HT1080 (cell line): ENCODE data around the gene ULK1. TPM values are rescaled to one million over a fixed set of nuclear protein-coding genes. Genes with fewer than 3 reads are reported as not detected.

Experiments used
- DNase-seq: peaks from one replicate; pipeline ENCODE4 v3.0.0-alpha.2; 2015; ENCODE audit warnings: low read depth
- total RNA-seq: library from RNA; depleted of rRNA; stranded (reverse); fragments of >200 nt; shearing (Covaris generic); gene quantifications from 2 replicates; pipeline ENCODE4 v1.2.3, GENCODE V29; 2014

The ULK1 gene
- total RNA-seq, 1 experiment from 2014 or later = 4.6 TPM

- no peak for DNase-seq
Observed at GRCh38 chr12:131919051-131919347, 24.6 kb downstream of the ULK1 start.

DNA sequence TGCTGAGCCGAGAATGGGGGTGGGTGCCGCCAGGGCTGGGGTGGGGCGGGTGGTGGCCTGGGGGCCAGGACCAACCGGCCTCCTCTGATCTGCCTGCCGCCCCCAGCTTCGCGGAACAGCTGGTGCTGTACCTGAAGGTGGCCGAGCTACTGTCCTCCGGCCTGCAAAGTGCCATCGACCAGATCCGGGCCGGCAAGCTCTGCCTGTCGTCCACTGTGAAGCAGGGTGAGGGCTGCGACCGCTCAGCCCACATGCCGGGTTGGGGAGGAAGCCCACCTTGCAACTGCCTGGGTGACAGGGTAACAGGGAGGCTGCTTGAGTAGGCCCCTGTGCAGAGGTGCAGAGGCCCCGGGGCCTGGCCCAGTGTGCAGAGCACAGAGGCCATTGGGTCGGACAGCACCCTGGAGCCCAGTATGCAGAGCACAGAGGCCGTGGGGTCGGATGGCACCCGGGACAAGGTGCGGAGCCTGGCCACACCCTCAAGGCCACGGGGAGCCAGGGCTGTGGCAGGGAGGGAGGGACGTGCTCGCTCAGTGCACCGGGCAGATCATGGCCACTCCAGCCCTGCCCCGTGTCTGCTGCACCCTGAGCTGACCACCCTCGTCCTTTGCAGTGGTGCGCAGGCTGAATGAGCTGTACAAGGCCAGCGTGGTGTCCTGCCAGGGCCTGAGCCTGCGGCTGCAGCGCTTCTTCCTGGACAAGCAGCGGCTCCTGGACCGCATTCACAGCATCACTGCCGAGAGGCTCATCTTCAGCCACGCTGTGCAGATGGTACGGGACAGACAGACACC is 25.1 kb downstream of the ULK1 start:
- no peak for DNase-seq

DNA sequence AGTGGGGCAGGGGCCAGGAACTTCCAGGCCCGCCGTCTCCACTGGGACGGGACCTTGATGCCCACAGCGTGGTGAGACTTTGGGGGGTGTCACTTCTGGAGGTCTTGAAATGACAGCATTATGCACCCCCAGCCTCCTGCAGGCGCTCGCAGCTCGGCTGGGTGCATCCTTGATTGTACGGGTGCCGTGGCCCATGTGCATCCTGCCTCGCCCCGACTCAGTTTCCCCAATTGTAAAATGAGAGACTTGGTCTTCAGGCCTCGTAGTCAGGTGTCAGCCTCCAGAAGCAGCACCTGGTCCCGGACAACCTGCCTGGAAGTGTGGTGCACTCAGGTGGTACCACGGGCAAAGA is 25.7 kb downstream of the ULK1 start:
- DNase-seq = no peak

GRCh38 chr12:131920902-131921840 is 26.7 kb downstream of the ULK1 start:
- DNase-seq = no peak

DNA sequence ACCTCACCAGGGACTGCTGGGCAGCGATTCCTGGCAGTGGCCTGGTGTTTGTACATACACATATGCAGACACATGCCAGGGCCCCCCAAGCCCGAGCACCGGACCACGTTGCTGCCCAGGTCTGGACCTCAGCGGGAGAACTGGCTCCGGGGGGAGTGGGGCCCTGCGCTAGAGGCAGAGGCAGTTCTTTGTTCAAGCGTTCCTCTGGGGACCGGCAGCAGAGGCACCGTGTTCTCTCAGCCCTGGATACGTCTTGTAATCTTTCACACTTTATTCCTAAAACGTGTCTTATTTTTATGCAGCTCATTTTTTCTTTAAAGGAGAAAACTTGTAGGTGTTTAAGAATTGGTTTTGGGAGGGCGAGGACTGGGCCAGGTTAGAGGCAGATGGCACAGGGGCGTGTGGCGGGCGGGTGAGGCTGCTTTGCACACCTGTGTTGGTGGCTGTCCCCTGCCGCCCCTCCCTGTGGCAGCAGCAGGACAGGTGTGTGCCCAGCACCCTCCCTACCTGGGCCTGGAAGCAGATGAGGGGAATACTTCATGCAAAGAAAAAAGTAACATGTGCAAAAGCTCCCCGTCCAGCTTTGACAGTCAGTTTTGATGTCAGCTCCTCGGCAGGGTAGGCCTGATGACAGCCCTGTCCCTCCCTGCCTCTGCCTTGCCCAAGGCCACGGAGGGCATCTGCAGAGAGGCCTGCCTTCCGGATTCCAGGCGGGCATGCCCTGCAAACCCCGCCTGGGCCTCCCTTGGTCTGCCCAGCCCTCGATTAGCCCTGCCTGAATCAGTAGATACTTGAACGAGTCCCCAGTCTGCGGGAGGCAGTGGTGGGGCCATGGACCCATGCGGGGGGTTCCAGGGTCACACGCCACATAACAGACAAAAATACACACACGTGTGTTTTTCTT is 27.7 kb downstream of the ULK1 start:
- DNase-seq = no peak

DNA sequence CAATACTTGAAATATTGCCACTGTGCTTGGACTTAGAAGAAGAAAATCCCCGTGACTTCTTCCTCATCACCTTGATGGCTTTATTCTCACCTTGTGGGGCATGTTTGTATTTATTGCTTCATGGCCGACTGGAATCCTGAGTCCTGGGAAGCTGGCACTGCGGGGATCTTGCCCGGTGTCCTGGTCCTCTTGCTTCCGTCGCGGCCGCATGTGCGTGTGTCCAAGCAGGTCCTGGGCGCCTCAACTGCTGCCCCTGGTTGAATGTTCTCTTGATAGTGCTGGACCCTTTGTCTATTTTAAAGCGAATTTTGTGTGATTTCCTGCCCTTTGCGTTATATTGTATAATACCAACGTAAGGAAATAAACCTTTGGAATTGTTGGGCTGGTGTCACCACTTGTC is 28.4 kb downstream of the ULK1 start:
- DNase-seq = no peak

DNA sequence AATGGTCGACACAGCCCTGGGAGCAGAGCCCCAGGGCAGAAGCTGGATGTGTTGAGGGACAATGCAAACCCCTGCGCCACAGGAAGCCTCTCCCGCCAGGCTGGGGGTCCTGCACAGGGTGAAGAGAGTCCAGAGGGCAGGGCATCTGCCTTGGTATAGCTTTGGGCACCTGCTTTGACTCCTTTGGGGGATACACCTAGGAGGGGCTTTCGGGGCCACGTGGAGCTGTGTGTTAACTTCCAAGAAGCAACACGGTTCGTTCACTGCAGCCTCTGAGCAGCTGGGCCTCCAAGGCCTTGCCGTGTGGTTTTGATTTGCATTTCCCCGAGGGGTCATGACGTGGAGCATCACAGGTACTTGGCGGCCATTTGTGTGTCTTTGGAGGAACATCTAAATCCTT is 28.8 kb downstream of the ULK1 start:
- no peak for DNase-seq

DNA sequence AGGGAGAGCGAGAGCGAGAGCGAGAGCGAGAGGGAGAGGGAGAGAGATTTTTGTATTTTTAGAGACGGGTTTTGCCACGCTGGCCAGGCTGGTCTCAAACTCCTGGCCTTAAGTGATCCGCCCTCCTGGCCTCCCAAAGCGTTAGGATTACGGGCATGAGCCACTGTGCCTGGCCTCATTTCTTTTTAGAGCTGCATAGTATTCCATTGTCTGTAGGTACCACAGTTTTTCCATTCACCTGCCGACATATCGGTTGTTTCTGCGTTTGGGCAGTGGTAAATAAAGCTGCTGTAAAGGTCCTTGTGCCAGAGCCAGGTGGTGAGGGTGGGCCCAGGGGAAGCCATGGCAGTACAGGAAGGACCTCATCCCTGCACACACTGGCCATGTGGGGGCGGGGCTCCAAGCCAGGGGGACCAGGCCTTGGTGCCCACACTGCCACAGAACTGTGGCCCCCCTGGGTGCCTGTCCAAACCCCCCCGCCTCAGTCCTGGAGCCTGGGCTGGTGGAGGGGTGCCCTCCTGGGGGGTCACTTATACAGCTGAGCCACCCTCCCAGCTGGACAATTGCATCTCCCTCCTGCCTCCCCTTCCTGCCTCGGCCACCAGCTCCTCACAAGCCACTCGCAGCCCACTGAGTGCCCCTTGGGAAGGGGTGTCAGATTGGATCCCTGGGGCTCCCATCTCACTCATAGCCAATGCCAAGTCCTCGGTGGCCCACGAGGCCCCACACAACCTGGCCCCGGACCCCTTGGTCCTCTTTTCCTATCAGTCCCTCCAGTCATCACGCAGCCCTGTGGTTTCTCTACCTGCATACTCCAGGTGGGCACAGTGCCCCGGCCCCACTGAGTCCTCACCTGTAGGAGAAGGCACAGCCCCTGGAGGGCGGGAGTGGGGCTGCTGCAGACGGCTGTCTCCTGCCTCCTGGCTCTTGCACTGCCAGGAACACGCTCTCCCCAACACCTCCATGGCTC is 33.0 kb downstream of the ULK1 start:
- no peak for DNase-seq

GRCh38 chr12:131928080-131928710 is 33.8 kb downstream of the ULK1 start:
- DNase-seq = no peak

GRCh38 chr12:131928711-131929580 is 34.5 kb downstream of the ULK1 start, which contains the start of gene PUS1:
TSS of gene PUS1 (plus strand) at chr12:131929276. CDS start at chr12:131929723, 447 bp downstream.
- DNase-seq = peak; percentile 86

DNA sequence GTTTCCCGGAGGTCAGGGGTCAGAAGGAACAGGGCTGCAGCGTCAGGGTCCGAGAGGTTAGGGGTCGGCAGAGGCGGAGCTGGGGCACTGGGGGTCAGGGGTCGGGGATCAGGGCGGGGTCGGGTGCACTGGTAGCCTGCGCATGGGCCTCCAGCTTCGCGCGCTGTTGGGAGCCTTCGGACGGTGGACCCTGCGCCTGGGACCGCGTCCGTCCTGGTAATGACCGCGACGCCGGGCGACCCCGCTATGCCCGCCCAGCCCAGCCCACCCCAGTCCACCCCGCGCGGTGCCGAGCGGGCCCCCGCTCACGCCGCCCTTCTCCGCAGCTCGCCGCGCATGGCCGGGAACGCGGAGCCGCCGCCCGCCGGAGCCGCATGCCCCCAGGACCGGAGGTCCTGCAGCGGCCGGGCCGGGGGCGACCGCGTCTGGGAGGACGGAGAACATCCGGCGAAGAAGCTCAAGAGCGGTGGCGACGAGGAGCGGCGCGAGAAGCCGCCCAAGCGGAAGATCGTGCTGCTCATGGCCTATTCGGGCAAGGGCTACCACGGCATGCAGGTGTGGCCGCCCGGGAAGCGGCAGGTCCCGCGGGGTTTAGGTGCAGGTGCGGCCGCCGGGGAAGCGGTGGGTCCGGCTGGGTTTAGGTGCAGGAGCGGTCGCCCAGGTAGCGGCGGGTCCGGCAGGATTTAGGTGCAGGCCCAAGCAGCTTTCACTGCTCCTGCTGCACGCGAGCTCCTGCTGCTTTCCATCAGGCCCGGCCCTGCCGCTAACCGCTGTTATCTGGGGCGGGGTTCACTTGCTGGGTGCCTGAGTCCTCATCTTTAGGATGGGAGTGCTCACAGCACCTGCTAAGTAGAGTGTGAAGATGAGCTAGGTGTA is 35.4 kb downstream of the ULK1 start:
- no peak for DNase-seq

GRCh38 chr12:131930510-131930909 is 36.1 kb downstream of the ULK1 start:
- DNase-seq = no peak

DNA sequence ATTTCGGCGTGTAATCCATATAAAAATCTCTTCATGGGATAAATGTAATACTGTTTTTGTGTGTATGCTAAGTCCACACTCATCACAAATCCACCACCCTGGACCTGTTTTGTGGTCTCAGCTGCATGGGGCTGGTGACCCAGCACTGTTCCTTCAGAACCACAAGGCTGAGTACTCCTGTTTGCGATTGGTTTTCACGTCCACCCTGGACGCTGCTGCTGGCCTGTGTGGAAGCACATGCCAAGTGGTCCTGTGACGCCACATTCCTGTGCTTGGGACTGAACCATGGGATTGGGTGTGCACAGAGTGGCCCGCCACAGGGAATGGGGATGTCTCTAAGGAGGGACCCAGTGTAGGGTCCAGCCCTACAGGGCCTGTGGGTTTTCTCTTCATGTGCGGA is 39.0 kb downstream of the ULK1 start:
- DNase-seq = no peak

- no peak for DNase-seq
Observed at GRCh38 chr12:131934535-131934934, 40.1 kb downstream of the ULK1 start.

DNA sequence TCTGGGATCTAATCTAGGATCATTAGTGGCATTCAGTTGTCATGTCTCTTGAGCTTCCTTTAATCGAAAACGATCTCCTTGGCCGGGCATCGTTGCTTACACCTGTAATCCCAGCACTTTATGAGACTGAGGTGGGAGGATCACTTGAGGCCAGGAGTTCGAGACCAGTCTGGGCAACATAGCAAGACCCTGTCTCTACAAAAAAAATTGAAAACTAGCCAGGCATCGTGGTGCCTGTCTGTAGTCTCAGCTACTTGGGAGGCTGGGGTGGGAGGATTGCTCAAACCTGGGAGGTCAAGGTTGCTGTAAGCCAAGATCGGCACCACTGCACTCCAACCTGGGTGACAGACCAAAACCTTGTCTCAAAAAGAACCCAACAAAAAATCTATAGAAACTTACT is 43.7 kb downstream of the ULK1 start:
- no peak for DNase-seq

GRCh38 chr12:131939007-131939406 is 44.6 kb downstream of the ULK1 start:
- no peak for DNase-seq

DNA sequence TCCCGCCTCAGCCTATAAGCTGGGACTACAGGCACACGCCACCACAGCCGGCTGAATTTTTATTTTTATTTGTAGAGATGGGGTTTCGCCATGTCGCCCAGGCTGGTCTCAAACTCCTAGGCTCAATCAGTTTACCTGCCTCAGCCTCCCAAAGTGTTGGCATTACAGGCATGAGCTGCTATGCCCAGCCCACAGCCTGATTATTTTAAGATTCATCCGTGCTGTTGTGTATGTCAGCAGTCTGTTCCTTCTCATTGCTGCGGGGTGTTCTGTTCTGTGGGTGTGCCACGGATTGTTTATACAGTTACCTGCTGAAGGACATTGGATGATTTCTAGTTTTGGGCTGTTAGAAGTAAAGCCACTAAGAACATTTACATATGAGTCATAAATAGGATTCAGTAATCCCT is 45.7 kb downstream of the ULK1 start:
- no peak for DNase-seq
